HG03521 (cell line): ENCODE results near the gene ATP8B1.

Experiments
- ATAC-seq: cut with Tn5 transposase; IDR thresholded peaks from one replicate; pipeline ENCODE4 v1.9.1; 2021; ENCODE audit warnings: mild to moderate bottlenecking, moderate library complexity; ENCODE audit not compliant: unreplicated experiment

The ATP8B1 gene

GRCh38 chr18:57631697-57632096 lies 171.4 kb downstream of the ATP8B1 start:
- ATAC-seq = no peak

GRCh38 chr18:57630754-57631595 lies 172.1 kb downstream of the ATP8B1 start:
- ATAC-seq = no peak

GRCh38 chr18:57630002-57630753 lies 172.9 kb downstream of the ATP8B1 start:
- peak; percentile 94 for ATAC-seq

- ATAC-seq = no peak
Observed at GRCh38 chr18:57629422-57629821, 173.7 kb downstream of the ATP8B1 start.

GRCh38 chr18:57627488-57627887 lies 175.6 kb downstream of the ATP8B1 start:
- no peak for ATAC-seq

GRCh38 chr18:57624988-57625387 lies 178.1 kb downstream of the ATP8B1 start:
- no peak for ATAC-seq

- ATAC-seq = peak; percentile 6
Observed at GRCh38 chr18:57621246-57621604, 181.9 kb downstream of the ATP8B1 start.

GRCh38 chr18:57619876-57620275 lies 183.2 kb downstream of the ATP8B1 start:
- no peak for ATAC-seq

- ATAC-seq = no peak
Observed at GRCh38 chr18:57618910-57619309, 184.2 kb downstream of the ATP8B1 start.

- no peak for ATAC-seq
Observed at GRCh38 chr18:57603871-57604270, 199.2 kb downstream of the ATP8B1 start.
